ENCODE measurements around the gene NKAPL.
"Not testable (repeated sequence)": the region's sequence is repeated elsewhere in the genome, so short reads cannot be mapped to it uniquely, and the experiment has no call there.

- not testable (repeated sequence) for TF ChIP-seq POLR2A, CTCF (IDR thresholded peaks at IDR 0.05)
Measured at GRCh38 chr6:28306363-28306762, 47.3 kb downstream of the NKAPL start.

All from suprapubic skin (tissue), 3 donors.